ENCODE measurements around the gene C2orf81. TPM values are rescaled to one million over a fixed set of nuclear protein-coding genes. Genes with fewer than 3 reads are reported as not detected.

C2orf81 gene
- total and polyA plus RNA-seq, 10 of the 15 experiments (the other 5 are each of a cell fraction or from before 2014, with no cell fraction given) = 0.10 to 9.8 (median 2.7) TPM

DNA sequence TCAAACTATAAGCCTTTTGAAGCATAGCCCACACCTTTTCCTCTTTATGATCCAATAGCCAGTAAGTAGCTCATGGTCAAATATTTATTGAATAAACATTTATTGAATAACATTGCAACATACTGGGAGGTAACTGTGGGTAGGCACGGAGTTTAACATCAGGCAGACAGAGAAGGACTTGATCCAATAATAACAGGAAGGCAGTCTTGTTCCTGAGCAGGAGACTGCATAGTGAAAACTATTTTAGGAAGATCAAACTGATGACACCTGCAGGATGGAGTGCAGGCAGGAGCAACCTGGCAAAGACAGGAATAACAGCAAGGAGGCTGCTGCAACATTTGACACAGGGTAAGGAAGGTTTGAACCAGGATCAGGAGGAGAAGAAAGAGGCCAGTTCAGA, 38.2 kb downstream of the C2orf81 start:
- H3K4me2 ChIP-seq (ENCODE audit: control insufficient read depth, insufficient read depth) = no peak overlapping the region
- no peaks in the 10 kb centered on the region for H3K27me3 ChIP-seq (replicated peaks in 1 of 2; ENCODE audit: control insufficient read depth in 2 of 2, insufficient read depth in 2 of 2, low read length in 1 of 2)
- no peaks in the 10 kb centered on the region; the same call in 1 of the 2 replicates for H3K4me1 ChIP-seq (ENCODE audit: control insufficient read depth, insufficient read depth, low read length)
- BruUV-seq (replicated peaks) = no TSS peak
- H3K4me3 ChIP-seq = no peak overlapping the region
- H3K9ac ChIP-seq (ENCODE audit: control insufficient read depth, insufficient read depth, low read length) = no peak overlapping the region
- ATAC-seq (no peak), FAIRE-seq (no peak), DNase-seq (ENCODE audit: low read depth, low spot score) (no peak)
- peaks cover 13% of the 10 kb centered on the region for H3K79me2 ChIP-seq (ENCODE audit: control insufficient read depth, insufficient read depth, low read length)
- no peaks in the 10 kb centered on the region; a peak in 2 of 4 replicates for H3K36me3 ChIP-seq (ENCODE audit: control insufficient read depth in 2 of 2, insufficient read depth in 2 of 2, low read length in 1 of 2)
- RAD21 ChIA-PET (ENCODE audit: unreplicated experiment) = interaction anchor here (2.4 kb wide), 1 partner anchor 8 kb away, joined by 9 read pairs; no protein-coding TSS in a partner anchor
- H2AFZ ChIP-seq (ENCODE audit: control insufficient read depth, low read depth, low read length) = no peak overlapping the region
- intact Hi-C loops (cut with micrococcal nuclease; ENCODE audit: unreplicated experiment) = no loop called here
- in situ Hi-C loops (cut with MboI) = no loop called here
- peaks cover 10% of the 10 kb centered on the region; the same call in 1 of the 2 replicates for H4K20me1 ChIP-seq (ENCODE audit: control insufficient read depth, insufficient read depth)
- H3K9me3 ChIP-seq (replicated peaks; ENCODE audit: control insufficient read depth, insufficient read depth, low read length) = no peaks in the 10 kb centered on the region
- POLR2A ChIA-PET = no interaction called here
- 96% methylated on average over 1 of the region's 1 CpG for WGBS (ENCODE audit: insufficient coverage, insufficient replicate concordance, low lambda C conversion rate, missing lambda C conversion rate)
- CTCF ChIA-PET = interaction anchor here (2.5 kb wide), 1 partner anchor 9 kb away, joined by 16 read pairs; no protein-coding TSS in a partner anchor
- SMC1A ChIA-PET (ENCODE audit: uncharacterized antibody, unreplicated experiment) = no interaction called here
- no peak for TF ChIP-seq YBX1 (IDR thresholded peaks at IDR 0.05)
- no peak overlapping the region for H3K27ac ChIP-seq (ENCODE audit: control insufficient read depth, insufficient read depth)

DNA sequence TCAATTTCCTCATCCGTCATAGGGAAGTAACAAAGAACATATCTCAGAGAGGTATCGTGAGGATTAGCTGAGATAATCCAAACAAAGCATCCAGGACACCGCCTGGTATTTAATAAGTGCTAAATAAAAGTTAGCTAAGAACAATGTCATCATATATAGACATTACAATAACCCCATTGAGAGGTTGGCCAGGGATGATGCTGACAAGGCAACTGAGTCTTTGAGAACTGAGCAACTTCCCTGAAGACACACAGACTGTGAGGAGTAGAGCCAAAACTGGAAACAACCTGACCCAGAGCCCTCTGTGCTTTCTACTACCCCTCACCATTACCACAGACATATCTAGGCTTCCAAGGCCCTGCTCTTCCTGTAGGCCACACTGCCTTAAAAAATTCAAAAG, 39.7 kb downstream of the C2orf81 start:
- FAIRE-seq (no peak), ATAC-seq (no peak), DNase-seq (ENCODE audit: low read depth, low spot score) (no peak)
- RAD21 ChIA-PET (ENCODE audit: unreplicated experiment) = interaction anchor here (2.4 kb wide), 1 partner anchor 10 kb away, joined by 9 read pairs; no protein-coding TSS in a partner anchor
- Histone ChIP-seq H3K36me3 (ENCODE audit: control insufficient read depth in 2 of 2, insufficient read depth in 2 of 2, low read length in 1 of 2) (peaks cover 3 to 11% of the 10 kb centered on the region in 2 experiments; a peak in 3 of 4 replicates), H3K9me3 (replicated peaks; ENCODE audit: control insufficient read depth, insufficient read depth, low read length) (no peaks in the 10 kb centered on the region), H3K4me1 (ENCODE audit: control insufficient read depth, insufficient read depth, low read length) (no peaks in the 10 kb centered on the region; the same call in 1 of the 2 replicates), H3K4me2 (ENCODE audit: control insufficient read depth, insufficient read depth) (no peak overlapping the region), H3K27ac (ENCODE audit: control insufficient read depth, insufficient read depth) (no peak overlapping the region), H3K79me2 (ENCODE audit: control insufficient read depth, insufficient read depth, low read length) (peaks cover 11% of the 10 kb centered on the region), H3K4me3 (no peak overlapping the region), H3K27me3 (replicated peaks in 1 of 2; ENCODE audit: control insufficient read depth in 2 of 2, insufficient read depth in 2 of 2, low read length in 1 of 2) (no peaks in the 10 kb centered on the region), H3K9ac (ENCODE audit: control insufficient read depth, insufficient read depth, low read length) (no peak overlapping the region), H2AFZ (ENCODE audit: control insufficient read depth, low read depth, low read length) (no peak overlapping the region), H4K20me1 (ENCODE audit: control insufficient read depth, insufficient read depth) (peaks cover 7% of the 10 kb centered on the region; the same call in 1 of the 2 replicates)
- TF ChIP-seq, protein P1, sequence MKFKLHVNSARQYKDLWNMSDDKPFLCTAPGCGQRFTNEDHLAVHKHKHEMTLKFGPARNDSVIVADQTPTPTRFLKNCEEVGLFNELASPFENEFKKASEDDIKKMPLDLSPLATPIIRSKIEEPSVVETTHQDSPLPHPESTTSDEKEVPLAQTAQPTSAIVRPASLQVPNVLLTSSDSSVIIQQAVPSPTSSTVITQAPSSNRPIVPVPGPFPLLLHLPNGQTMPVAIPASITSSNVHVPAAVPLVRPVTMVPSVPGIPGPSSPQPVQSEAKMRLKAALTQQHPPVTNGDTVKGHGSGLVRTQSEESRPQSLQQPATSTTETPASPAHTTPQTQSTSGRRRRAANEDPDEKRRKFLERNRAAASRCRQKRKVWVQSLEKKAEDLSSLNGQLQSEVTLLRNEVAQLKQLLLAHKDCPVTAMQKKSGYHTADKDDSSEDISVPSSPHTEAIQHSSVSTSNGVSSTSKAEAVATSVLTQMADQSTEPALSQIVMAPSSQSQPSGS (IDR thresholded peaks at IDR 0.05; ENCODE audit: low read length) = no peak
- SMC1A ChIA-PET (ENCODE audit: uncharacterized antibody, unreplicated experiment) = interaction anchor here (1.0 to 1.1 kb wide), 2 partner anchors 9 to 15 kb away, joined by 4 to 6 read pairs; no protein-coding TSS in a partner anchor
- in situ Hi-C loops (cut with MboI) (no loop called here), intact Hi-C loops (cut with micrococcal nuclease; ENCODE audit: unreplicated experiment) (no loop called here)
- POLR2A ChIA-PET = interaction anchor here (0.7 kb wide), 1 partner anchor 10 kb away, joined by 4 read pairs; no protein-coding TSS in a partner anchor
- no TSS peak for BruUV-seq (replicated peaks)
- 99% methylated on average over 3 of the region's 3 CpGs for WGBS (ENCODE audit: insufficient coverage, insufficient replicate concordance, low lambda C conversion rate, missing lambda C conversion rate)
- CTCF ChIA-PET = interaction anchor here (0.9 to 2.5 kb wide), 4 partner anchors 10 to 47 kb away, joined by 3 to 16 read pairs (median 4); no protein-coding TSS in a partner anchor
